Upper lobe of left lung (tissue), 4 donors: ENCODE results near the gene FILIP1L.

Source experiments
- POLR2AphosphoS5 ChIP-seq, 2 donors: sonication (generic); formaldehyde crosslinking; IDR thresholded peaks; one replicate each; pipeline ENCODE4 v1.5.1; 2017; ENCODE audit warnings: antibody characterized with exemption in 2 of 2
- TF ChIP-seq, protein P1 (sequence below), 6 experiments: fragments of 450-650 bp in 4 of 6; fragments of 200-600 bp in 2 of 6; sonication (generic) in 2 of 6; IDR thresholded peaks; one replicate each; pipeline ENCODE4 v1.5.1; 2016 to 2019; ENCODE audit warnings: antibody characterized with exemption in 6 of 6

- TF ChIP-seq, protein P1, sequence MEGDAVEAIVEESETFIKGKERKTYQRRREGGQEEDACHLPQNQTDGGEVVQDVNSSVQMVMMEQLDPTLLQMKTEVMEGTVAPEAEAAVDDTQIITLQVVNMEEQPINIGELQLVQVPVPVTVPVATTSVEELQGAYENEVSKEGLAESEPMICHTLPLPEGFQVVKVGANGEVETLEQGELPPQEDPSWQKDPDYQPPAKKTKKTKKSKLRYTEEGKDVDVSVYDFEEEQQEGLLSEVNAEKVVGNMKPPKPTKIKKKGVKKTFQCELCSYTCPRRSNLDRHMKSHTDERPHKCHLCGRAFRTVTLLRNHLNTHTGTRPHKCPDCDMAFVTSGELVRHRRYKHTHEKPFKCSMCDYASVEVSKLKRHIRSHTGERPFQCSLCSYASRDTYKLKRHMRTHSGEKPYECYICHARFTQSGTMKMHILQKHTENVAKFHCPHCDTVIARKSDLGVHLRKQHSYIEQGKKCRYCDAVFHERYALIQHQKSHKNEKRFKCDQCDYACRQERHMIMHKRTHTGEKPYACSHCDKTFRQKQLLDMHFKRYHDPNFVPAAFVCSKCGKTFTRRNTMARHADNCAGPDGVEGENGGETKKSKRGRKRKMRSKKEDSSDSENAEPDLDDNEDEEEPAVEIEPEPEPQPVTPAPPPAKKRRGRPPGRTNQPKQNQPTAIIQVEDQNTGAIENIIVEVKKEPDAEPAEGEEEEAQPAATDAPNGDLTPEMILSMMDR (IDR thresholded peaks at IDR 0.05), result no peak
- TF ChIP-seq POLR2AphosphoS5 (IDR thresholded peaks at IDR 0.05), result no peak
Observed at GRCh38 chr3:99895703-99896441, 218.4 kb downstream of the FILIP1L start.
